Thoracic aorta (tissue), 2 donors: ENCODE data around the gene JAKMIP3. TPM values are rescaled to one million over a fixed set of nuclear protein-coding genes. Genes with fewer than 3 reads are reported as not detected.

Source experiments
- ATAC-seq: fragments of 150-250 bp; one replicate; pipeline ENCODE4 v1.8.0; 2017; ENCODE audit warnings: low read depth; ENCODE audit not compliant: insufficient number of reproducible peaks, low FRiP score
- DNase-seq: peaks from one replicate; pipeline ENCODE4 v3.0.0-alpha.2; 2020; ENCODE audit warnings: low spot score
- H3K27ac ChIP-seq, 2 donors: fragments of 200-600 bp; sonication (generic); 1 replicate in 1 of 2; 2 replicates in 1 of 2; pipeline ENCODE4 v1.5.1; 2016; ENCODE audit warnings: mild to moderate bottlenecking in 2 of 2, moderate library complexity in 2 of 2
- H3K27me3 ChIP-seq: fragments of 200-600 bp; sonication (generic); replicated peaks from 2 replicates; pipeline ENCODE4 v1.6.0; 2016; ENCODE audit warnings: mild to moderate bottlenecking; ENCODE audit not compliant: insufficient read depth
- H3K36me3 ChIP-seq: fragments of 200-600 bp; sonication (generic); one replicate; pipeline ENCODE4 v1.5.1; 2016
- H3K4me1 ChIP-seq, 2 donors: fragments of 200-600 bp; sonication (generic); 1 replicate in 1 of 2; 2 replicates in 1 of 2; pipeline versions ENCODE4 v1.5.1 to v1.6.0; 2016; ENCODE audit warnings: low read depth in 2 of 2, mild to moderate bottlenecking in 1 of 2; ENCODE audit not compliant: control insufficient read depth in 1 of 2
- H3K4me3 ChIP-seq: fragments of 200-600 bp; sonication (generic); 2 replicates; pipeline ENCODE4 v1.5.1; 2016; ENCODE audit warnings: mild to moderate bottlenecking
- H3K9me3 ChIP-seq: fragments of 200-600 bp; sonication (generic); 2 replicates; pipeline ENCODE4 v1.5.1; 2016
- total RNA-seq, 2 donors: library from RNA; depleted of rRNA; stranded (reverse); fragments of >200 nt; gene quantifications; one replicate each; pipeline versions ENCODE4 v1.1.0 to v1.2.3, GENCODE V29; 2016
- TF ChIP-seq, protein P1 (sequence below): fragments of 200-600 bp; sonication (generic); IDR thresholded peaks from one replicate; pipeline ENCODE4 v1.5.1; 2019; ENCODE audit warnings: antibody characterized with exemption

JAKMIP3 gene
- total RNA-seq, 2 donors from 2014 or later: 0.42 to 1.4 TPM

DNA sequence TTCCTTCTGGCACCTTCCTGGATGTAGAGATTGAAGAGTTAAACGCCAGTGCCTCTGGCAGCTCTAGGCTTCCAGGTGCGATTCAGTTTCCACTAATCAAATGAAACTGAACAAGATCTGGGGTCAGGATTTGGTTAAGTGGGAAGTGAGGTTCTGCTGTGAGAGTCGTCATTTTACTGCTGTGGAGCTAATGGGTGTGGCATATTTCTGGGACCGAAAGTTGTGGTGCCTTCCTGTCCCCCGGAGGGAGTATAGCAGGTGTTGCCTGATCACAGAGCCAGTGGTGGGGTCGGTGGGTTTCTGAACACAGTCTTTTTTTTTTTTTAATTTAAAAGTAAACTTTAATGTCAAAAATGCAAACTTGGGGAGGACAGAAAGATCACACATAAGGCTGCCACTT is 37.0 kb upstream of the JAKMIP3 start:
- Histone ChIP-seq H3K27me3 (peaks cover 3% of the 10 kb centered on the region), H3K4me1 (no peaks in the 10 kb centered on the region)

DNA sequence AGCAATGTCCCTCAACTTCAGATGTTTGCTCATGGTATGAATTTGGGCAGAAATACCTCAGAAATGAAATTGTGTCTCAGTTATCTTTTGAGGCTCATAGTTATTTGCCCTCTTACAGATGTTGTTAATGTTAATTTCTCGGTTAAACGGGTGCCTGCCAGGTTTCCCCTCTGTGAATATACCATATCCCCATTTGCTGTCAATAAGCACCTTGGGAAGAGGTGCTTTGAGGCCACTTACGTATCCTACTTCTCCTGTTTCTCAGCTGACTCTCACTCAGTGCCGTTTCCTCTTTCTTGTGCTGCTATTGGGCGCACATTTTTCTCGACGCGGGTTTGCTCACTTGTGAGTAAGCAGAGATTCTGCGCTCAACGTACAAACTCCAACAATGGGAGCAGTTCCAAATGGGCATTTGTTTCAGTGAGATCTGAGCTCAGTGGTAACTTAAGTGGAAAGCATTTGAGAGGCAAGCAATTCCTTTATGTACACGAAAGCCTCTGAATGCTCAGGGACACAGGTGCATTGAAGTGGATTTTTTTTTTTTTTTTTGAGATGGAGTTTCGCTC is 34.8 kb upstream of the JAKMIP3 start:
- no peak overlapping the region for H3K27ac ChIP-seq
- peaks cover 0 to 2% of the 10 kb centered on the region in 2 donors for H3K4me1 ChIP-seq
- no peak for DNase-seq
- no peak overlapping the region for H3K4me3 ChIP-seq
- no peaks in the 10 kb centered on the region for H3K36me3 ChIP-seq
- no peaks in the 10 kb centered on the region for H3K27me3 ChIP-seq
- TF ChIP-seq, protein P1, sequence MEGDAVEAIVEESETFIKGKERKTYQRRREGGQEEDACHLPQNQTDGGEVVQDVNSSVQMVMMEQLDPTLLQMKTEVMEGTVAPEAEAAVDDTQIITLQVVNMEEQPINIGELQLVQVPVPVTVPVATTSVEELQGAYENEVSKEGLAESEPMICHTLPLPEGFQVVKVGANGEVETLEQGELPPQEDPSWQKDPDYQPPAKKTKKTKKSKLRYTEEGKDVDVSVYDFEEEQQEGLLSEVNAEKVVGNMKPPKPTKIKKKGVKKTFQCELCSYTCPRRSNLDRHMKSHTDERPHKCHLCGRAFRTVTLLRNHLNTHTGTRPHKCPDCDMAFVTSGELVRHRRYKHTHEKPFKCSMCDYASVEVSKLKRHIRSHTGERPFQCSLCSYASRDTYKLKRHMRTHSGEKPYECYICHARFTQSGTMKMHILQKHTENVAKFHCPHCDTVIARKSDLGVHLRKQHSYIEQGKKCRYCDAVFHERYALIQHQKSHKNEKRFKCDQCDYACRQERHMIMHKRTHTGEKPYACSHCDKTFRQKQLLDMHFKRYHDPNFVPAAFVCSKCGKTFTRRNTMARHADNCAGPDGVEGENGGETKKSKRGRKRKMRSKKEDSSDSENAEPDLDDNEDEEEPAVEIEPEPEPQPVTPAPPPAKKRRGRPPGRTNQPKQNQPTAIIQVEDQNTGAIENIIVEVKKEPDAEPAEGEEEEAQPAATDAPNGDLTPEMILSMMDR: no peak
- ATAC-seq: no peak
- H3K9me3 ChIP-seq: no peaks in the 10 kb centered on the region

More for the DNA sequence above, 37.0 kb upstream of the JAKMIP3 start:
- H3K27ac ChIP-seq: no peak overlapping the region
- no peaks in the 10 kb centered on the region for H3K36me3 ChIP-seq
- no peaks in the 10 kb centered on the region for H3K9me3 ChIP-seq
- TF ChIP-seq, protein P1: no peak
- no peak overlapping the region for H3K4me3 ChIP-seq
- ATAC-seq (no peak), DNase-seq (no peak)

DNA sequence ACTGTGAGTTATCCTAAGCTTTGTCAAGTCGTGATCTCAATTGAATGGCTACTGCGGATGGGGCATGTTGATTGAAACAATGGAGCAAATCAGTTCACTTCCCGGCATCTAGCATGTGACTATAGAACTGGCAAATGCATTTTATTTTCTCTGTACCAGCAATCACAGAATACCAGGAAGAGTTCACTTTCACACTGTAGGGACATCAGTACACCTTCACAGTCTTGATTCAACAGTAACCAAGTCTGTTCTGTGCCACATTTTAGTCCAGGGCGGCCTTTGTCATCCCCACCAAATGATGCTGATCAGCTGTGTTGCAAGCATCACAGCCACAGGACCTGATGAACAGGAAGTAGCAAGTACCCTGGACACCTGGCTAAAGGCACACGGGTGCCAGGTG is 32.1 kb upstream of the JAKMIP3 start:
- Histone ChIP-seq H3K36me3 (no peaks in the 10 kb centered on the region), H3K9me3 (no peaks in the 10 kb centered on the region), H3K27me3 (peaks cover 13% of the 10 kb centered on the region), H3K4me3 (no peak overlapping the region), H3K27ac (no peak overlapping the region), H3K4me1 (peaks cover 0 to 13% of the 10 kb centered on the region in 2 donors)
- no peak for ATAC-seq
- no peak for DNase-seq
- TF ChIP-seq, protein P1: no peak

DNA sequence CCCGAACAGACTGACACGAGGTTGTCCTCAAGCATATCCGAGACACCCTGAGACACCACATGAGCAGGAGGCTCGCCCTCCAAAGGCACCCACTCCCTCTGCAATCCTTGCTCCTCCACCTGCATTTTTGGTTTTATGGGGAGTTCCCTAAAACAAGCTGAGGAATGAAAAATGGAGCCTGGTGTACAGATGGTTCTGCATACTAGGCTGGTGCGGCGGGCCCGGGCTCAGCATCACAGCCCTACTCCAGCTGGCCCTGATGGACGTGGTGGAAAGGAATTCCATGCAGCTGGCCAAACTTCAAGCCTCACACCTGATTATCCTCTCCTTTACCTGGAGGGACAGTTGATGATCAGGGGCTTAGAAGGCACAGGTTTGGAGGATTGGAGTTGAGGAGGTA is 30.3 kb upstream of the JAKMIP3 start:
- no peak for DNase-seq
- no peak overlapping the region for H3K4me3 ChIP-seq

DNA sequence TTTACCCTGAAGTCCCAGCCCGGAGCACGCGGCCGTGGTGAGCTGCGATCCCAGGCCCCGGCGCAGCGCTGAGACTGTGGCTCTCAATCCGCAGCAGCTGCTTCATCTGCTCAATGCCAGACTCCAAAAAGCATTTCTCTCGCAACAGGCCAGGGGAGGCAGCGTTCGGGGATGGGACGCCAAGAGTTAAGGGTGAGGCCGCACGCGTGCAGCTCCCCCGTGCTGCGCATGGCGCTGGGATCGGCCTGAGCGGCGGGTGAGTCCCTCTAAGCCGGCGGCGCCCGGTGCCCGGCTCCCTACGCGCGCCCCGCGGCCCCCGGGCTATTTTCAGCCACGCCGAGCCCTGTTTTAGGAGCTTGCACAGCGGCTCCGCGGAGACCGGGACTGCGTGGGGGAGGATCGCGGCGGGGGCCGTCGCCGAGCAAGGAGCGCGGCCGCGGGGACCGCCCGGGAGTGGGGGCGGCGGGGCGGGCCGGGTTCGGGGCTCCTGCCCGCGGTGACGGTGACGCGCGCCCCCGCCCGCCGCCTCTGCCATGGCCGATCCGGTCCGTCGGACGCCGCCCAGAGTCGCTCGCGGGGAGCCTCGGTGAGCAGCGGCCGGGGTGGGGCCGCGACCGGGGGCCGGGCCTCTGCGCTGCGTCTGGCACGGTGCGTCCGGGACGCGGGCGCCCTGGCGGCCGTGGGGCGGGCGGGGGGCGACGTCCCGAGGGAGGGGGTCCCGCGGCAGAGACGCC is 29.4 kb upstream of the JAKMIP3 start:
- H3K27me3 ChIP-seq: peaks cover 13% of the 10 kb centered on the region
- H3K4me1 ChIP-seq: peaks cover 0 to 13% of the 10 kb centered on the region in 2 donors
- ATAC-seq (no peak), DNase-seq (no peak)
- H3K9me3 ChIP-seq: no peaks in the 10 kb centered on the region
- peak overlapping the region; percentile 54 for H3K4me3 ChIP-seq
- TF ChIP-seq, protein P1: no peak
- H3K36me3 ChIP-seq: no peaks in the 10 kb centered on the region
- H3K27ac ChIP-seq: no peak overlapping the region

More for the DNA sequence above, 30.3 kb upstream of the JAKMIP3 start:
- ATAC-seq: no peak
- Histone ChIP-seq H3K9me3 (no peaks in the 10 kb centered on the region), H3K4me1 (peaks cover 0 to 13% of the 10 kb centered on the region in 2 donors), H3K36me3 (no peaks in the 10 kb centered on the region), H3K27ac (no peak overlapping the region), H3K27me3 (peaks cover 13% of the 10 kb centered on the region)
- TF ChIP-seq, protein P1: no peak
